GM18526 (cell line): ENCODE measurements around the gene PTCH1.

Experiments used
- POLR2A ChIP-seq: IDR thresholded peaks from 3 replicates; pipeline ENCODE4 v1.6.1; 2011; ENCODE audit not compliant: insufficient read length; ENCODE audit errors: extremely low read depth

Gene PTCH1

GRCh38 chr9:95516734-95517558 lies at the start of gene PTCH1:
PTCH1 (minus strand) TSS chr9:95516971.
- no peak for TF ChIP-seq POLR2A

DNA sequence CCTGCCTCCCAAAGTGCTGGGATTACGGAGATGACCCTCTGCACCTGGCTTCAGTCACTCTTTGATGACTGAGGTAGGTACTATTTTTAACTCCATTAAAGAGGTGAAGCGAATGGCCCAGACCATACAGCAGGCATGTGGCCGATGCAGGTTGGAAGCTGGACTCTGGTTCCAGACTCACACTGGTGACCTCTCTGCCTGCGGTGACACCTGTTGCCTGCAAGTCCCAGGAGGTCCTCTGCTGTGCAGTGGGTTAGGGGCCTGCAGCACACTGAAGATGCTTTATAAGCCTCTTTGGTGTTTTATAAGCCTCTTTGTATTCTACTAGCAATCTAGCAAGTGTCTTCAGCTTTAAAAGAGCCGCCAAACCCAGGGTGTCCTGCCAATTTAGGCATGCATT lies 49.2 kb upstream of the PTCH1 start:
- TF ChIP-seq POLR2A = no peak

DNA sequence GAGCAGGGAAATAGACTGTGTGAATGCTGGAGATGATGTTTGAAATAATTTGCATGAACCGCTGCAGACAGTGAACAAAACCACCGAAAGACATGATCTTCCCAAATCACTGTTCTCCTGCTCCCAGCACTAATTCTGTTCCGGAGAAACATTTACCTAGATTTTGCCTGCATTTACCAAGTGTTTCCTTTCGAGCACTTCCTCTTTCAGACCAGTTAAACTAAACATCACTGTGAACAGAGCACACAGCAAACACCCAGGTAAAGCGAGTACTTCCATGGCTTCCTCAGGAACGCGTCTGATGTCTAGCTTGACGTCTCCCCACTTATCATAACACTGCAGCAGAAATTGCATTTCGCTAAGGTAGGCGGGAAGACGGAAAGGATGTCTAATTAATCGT lies 45.1 kb upstream of the PTCH1 start:
- TF ChIP-seq POLR2A = no peak

GRCh38 chr9:95557142-95557541 lies 40.4 kb upstream of the PTCH1 start:
- no peak for TF ChIP-seq POLR2A

DNA sequence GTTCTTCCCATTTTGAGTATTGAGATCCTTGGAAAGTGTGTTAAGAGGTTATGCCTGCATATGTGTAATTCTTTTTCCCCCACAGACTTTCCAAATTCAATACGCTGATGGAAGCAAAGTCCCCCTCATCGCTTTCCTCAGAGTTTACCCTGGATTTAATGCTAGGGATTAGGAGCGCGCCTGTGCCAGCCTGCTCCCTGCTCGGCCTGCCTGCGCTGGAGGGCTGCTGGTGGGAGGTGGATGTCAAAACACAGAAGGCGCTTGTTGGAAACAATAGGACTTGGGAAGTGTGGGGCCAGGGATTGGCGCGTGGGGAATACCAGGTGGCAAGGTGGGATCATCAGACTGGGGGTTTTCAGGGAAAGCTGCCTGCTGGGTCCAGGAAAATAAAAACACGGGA lies 39.8 kb upstream of the PTCH1 start:
- TF ChIP-seq POLR2A = no peak

- TF ChIP-seq POLR2A = no peak
Observed at GRCh38 chr9:95552814-95553546, 36.2 kb upstream of the PTCH1 start.

DNA sequence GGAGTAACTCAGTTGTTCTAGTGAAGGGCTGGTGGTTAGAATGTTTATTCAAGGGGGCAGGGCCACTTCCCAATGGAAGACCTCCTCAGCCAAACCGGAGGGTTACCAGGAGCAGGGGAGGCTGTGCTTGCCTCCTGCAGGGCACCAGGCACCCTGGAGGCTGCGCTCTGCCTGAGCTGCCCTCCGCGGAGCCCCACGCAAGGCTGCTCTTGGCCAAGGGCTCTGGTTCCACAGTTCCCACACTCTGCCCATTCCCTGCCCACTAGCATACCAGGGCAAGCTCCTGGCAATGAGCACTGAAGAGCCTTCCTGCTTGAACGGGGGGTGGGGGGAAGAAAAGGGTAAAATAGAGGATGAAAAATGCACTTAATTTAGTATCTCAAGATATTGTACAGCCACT lies 35.5 kb upstream of the PTCH1 start:
- TF ChIP-seq POLR2A = no peak

GRCh38 chr9:95551406-95551805 lies 34.6 kb upstream of the PTCH1 start:
- no peak for TF ChIP-seq POLR2A

- TF ChIP-seq POLR2A = no peak
Observed at GRCh38 chr9:95545831-95546567, 29.2 kb upstream of the PTCH1 start.

- TF ChIP-seq POLR2A = no peak
Observed at GRCh38 chr9:95533996-95534680, 17.4 kb upstream of the PTCH1 start.

- TF ChIP-seq POLR2A = no peak
Observed at GRCh38 chr9:95529910-95530309, 13.1 kb upstream of the PTCH1 start.

DNA sequence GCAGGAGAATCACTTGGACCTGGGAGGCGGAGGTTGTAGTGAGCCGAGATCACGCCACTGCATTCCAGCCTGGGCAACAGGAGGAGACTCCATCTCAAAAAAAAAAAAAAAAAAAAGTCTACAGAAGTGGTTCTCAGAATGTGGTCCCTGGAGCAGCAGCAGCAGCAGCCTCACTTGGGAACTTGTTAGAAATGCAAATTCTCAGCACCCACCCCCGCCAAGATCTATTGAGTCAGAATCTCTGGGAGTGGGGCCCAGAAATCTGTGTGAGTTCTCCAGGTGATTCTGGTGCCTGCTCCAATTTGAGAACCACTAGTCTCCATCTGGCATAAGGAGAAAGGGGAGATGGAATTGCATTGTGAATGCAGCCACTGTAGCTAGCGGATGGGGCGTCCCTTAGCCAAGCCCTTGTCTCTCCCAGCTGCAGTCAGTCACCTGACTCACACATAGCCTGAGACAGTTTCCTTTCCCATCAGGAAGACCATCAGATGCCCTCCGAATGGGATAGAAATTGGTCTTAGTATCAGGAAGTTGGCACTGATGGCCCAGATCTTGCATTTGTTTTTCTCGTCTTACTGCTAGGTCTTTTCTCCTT lies 12.2 kb upstream of the PTCH1 start:
- TF ChIP-seq POLR2A = no peak

GRCh38 chr9:95522871-95523370 lies 6.2 kb upstream of the PTCH1 start:
- no peak for TF ChIP-seq POLR2A

GRCh38 chr9:95521699-95522098 lies 4.9 kb upstream of the PTCH1 start:
- no peak for TF ChIP-seq POLR2A
